Stomach smooth muscle (tissue), 2 donors: ENCODE results near the gene CD274.
"Not testable (repeated sequence)": the region's sequence is repeated elsewhere in the genome, so short reads cannot be mapped to it uniquely, and the experiment has no call there.

Experiments
- H3K27ac ChIP-seq: one replicate; pipeline ENCODE4 v1.7.0; 2013; ENCODE audit warnings: mild to moderate bottlenecking, low read length, inconsistent platforms
- H3K27me3 ChIP-seq, 2 donors: one replicate each; pipeline ENCODE4 v1.7.0; 2013; ENCODE audit warnings: low read length in 2 of 2; ENCODE audit not compliant: insufficient read depth in 2 of 2, control insufficient read depth in 1 of 2
- H3K36me3 ChIP-seq, 2 donors: one replicate each; pipeline ENCODE4 v1.7.0; 2013; ENCODE audit warnings: low read length in 2 of 2; ENCODE audit not compliant: control insufficient read depth in 2 of 2, insufficient read depth in 2 of 2
- H3K4me1 ChIP-seq: one replicate; pipeline ENCODE4 v1.7.0; 2013; ENCODE audit warnings: low read length; ENCODE audit not compliant: control insufficient read depth, insufficient read depth
- H3K4me3 ChIP-seq, 2 donors: one replicate each; pipeline ENCODE4 v1.7.0; 2013; ENCODE audit warnings: low read length in 2 of 2
- H3K9ac ChIP-seq, 2 donors: one replicate each; pipeline ENCODE4 v1.7.0; 2013; ENCODE audit warnings: low read length in 2 of 2, mild to moderate bottlenecking in 1 of 2
- H3K9me3 ChIP-seq, 2 donors: one replicate each; pipeline ENCODE4 v1.7.0; 2013; ENCODE audit warnings: low read length in 2 of 2; ENCODE audit not compliant: control insufficient read depth in 2 of 2
- donor health status: healthy.
- donor health status: Pancreatic carcinoma.

The CD274 gene

DNA sequence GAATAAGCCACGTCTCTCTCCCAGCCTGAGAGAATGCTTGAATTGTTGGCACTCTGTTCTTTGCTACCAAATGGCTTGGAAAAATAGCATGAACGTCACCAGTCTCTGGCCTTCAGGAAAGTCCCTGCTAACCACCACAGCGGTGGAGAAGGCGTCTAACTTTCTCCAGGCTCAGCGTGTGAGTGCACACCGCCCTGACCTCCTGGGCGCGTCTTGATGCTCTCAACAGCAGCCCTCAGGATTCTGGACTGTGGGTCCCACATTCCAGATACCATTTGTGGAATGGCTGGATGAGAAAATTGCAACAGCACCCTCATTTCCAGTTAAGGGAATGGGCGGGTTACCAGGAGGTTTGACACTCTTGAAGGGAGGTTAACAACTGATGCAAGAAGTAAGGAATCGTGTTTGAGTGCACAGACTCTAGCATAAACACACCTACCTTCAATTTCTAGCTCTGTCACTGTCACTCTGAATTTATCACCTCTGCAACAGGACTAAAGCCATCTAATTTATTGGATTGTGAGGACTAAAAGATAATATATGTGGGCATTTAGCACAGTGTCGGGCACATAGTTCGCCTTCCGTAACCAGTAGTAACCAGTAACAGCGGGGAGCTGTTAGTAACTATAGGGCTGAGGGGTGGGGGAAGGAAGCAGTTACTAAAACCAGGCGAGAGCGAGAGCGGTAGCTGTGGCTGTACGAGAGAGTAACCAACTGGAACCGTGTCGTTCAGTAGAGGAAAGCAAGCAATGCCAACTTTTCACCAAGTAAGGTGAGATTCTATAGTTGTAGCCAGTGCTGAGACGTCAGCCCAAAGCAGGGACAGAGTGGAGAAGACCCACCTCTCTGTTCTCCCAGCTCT is 11.8 kb upstream of the CD274 start:
- Histone ChIP-seq H3K36me3 (peaks cover 0 to 4% of the 10 kb centered on the region in 2 donors), H3K9ac (peak overlapping the region; percentile 84 to 86)

DNA sequence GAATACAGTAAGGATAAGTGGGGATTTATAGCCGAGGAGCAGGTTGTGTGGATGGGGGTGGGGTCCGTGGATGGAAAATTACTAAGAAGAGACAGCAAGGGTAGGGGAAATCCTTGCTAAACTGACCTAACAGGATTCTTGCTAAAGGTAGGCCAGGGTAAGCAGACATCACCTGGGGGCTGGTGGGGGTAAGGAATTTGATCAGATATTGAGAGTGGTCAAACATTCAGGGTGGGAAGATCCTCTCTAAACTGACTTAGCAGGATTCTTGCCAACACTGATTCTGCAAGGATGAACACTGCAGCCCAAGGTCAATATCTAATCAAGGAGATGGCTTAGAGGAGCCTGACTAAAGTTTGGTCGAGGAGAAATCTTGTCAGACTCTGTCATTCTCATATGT is 9.9 kb upstream of the CD274 start:
- no peak overlapping the region for H3K4me3 ChIP-seq
- no peak overlapping the region for H3K27ac ChIP-seq
- no peaks in the 10 kb centered on the region for H3K9me3 ChIP-seq
- H3K9ac ChIP-seq, result no peak overlapping the region
- no peaks in the 10 kb centered on the region for H3K27me3 ChIP-seq
- H3K4me1 ChIP-seq, result peaks cover 12% of the 10 kb centered on the region
- peaks cover 0 to 4% of the 10 kb centered on the region in 2 donors for H3K36me3 ChIP-seq

More for the DNA sequence above, 11.8 kb upstream of the CD274 start:
- Histone ChIP-seq H3K27me3 (no peaks in the 10 kb centered on the region), H3K27ac (peak overlapping the region; percentile 92), H3K9me3 (no peaks in the 10 kb centered on the region), H3K4me3 (peak overlapping the region; percentile 77 to 89), H3K4me1 (peaks cover 12% of the 10 kb centered on the region)

DNA sequence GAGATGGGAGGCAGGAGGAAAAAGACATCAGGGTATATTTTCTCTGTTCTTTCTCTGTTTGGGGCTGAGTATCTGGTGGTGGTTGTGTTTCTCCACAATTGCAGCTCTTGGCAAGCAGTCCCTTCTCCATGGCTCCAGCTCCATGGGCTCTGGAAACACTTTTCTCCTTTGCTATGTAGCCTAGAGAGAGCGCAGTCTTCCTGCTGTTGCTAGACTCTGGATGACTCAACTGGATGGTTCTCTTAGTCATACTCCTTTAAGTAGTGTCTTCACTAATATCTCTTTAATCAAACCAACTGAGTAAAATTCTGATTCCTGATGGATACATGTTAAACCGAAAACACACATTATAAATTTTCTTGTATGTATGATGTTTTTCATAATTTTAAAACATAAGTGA is 9.3 kb upstream of the CD274 start:
- no peaks in the 10 kb centered on the region for H3K36me3 ChIP-seq
- no peak overlapping the region for H3K9ac ChIP-seq
- no peak overlapping the region for H3K4me3 ChIP-seq
- no peaks in the 10 kb centered on the region for H3K27me3 ChIP-seq
- H3K4me1 ChIP-seq, result peaks cover 9% of the 10 kb centered on the region
- H3K27ac ChIP-seq, result no peak overlapping the region
- no peaks in the 10 kb centered on the region for H3K9me3 ChIP-seq

DNA sequence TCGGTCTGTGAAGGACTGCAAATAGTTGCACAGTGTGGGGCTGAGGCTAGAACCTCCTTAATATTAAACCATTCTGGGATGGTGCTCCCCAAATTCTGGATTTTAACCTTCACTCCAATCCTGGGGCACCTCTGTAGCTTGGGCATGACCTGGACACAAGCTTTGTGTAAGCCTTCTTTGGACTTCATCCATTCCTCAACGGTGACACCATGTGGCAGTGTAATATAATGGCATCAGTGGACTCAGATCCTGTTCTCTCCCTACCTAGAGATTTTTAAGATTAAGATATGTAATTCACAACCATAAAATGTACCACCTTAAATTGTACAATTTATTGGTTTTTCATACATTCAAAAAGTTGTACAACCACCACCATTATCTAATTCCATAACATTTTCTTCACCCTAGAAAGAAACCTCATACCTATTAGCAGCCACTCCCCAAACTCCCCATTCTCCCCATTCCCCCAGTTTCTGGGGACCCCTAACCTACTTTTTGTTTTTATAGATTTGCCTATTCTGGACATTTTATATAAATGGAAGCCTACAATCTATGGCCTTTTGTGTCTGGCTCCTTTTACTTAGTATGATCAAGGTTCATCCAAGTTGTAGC is 7.8 kb upstream of the CD274 start:
- Histone ChIP-seq H3K4me3 (no peak overlapping the region), H3K27ac (no peak overlapping the region), H3K36me3 (no peaks in the 10 kb centered on the region), H3K9me3 (no peaks in the 10 kb centered on the region), H3K4me1 (peaks cover 7% of the 10 kb centered on the region), H3K27me3 (no peaks in the 10 kb centered on the region), H3K9ac (no peak overlapping the region)

DNA sequence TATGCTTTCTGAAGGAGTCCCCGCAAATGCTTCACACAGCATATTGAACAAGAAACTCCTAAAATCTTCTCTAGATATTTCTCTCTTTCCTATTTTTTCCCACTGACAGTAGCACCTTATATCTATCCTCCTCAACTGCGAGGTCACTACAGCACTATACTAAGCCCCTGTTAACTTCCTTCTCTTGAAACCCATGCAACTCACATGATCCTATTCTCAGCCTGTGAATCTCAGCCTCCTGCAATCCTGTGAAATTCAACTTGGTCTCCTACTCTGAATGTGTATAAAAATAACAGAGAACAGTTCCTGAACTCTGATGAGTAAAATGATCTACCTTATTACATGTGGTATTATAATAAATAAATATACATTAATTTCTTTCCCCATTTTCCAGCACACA is 6.5 kb upstream of the CD274 start:
- no peak overlapping the region for H3K4me3 ChIP-seq
- no peaks in the 10 kb centered on the region for H3K36me3 ChIP-seq
- no peak overlapping the region for H3K9ac ChIP-seq
- no peak overlapping the region for H3K27ac ChIP-seq
- no peaks in the 10 kb centered on the region for H3K27me3 ChIP-seq
- H3K4me1 ChIP-seq, result no peaks in the 10 kb centered on the region
- no peaks in the 10 kb centered on the region for H3K9me3 ChIP-seq

DNA sequence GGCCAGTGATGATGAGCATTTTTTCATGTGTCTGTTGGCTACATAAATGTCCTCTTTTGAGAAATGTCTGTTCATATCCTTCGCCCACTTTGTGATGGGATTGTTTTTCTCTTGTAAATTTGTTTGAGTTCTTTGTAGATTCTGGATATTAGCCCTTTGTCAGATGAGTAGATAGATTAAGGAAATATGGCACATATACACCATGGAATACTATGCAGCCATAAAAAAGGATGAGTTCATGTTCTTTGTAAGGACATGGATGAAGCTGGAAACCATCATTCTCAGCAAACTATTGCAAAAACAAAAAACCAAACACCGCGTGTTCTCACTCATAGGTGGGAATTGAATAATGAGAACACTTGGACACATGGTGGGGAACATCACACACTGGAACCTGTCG is 5.2 kb upstream of the CD274 start:
- not testable (repeated sequence) for H3K27me3 ChIP-seq, H3K36me3 ChIP-seq, H3K4me1 ChIP-seq, H3K9me3 ChIP-seq, H3K27ac ChIP-seq, H3K4me3 ChIP-seq, H3K9ac ChIP-seq

DNA sequence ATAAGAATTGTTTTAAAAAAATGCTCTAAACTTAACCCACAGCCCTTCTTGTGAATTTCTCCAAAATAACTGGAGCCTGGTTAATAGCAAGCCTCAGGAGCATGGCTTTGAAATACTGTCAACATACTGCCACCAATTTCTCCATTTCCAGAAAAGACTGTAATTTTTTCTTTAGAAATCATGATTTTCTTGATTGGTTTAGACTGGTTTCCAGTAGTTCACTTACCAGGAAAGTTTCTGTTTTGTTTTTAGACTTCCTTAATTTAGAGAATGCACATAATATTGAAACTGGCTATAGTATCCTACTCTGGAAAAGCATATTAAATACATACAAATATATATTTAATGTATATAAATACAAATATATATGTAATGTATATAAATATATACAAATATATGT is 4.5 kb upstream of the CD274 start:
- H3K4me1 ChIP-seq, result peaks cover 4% of the 10 kb centered on the region
- no peaks in the 10 kb centered on the region for H3K36me3 ChIP-seq
- H3K9me3 ChIP-seq, result no peaks in the 10 kb centered on the region
- H3K27me3 ChIP-seq, result no peaks in the 10 kb centered on the region
- H3K27ac ChIP-seq, result no peak overlapping the region
- no peak overlapping the region for H3K4me3 ChIP-seq
- no peak overlapping the region for H3K9ac ChIP-seq

DNA sequence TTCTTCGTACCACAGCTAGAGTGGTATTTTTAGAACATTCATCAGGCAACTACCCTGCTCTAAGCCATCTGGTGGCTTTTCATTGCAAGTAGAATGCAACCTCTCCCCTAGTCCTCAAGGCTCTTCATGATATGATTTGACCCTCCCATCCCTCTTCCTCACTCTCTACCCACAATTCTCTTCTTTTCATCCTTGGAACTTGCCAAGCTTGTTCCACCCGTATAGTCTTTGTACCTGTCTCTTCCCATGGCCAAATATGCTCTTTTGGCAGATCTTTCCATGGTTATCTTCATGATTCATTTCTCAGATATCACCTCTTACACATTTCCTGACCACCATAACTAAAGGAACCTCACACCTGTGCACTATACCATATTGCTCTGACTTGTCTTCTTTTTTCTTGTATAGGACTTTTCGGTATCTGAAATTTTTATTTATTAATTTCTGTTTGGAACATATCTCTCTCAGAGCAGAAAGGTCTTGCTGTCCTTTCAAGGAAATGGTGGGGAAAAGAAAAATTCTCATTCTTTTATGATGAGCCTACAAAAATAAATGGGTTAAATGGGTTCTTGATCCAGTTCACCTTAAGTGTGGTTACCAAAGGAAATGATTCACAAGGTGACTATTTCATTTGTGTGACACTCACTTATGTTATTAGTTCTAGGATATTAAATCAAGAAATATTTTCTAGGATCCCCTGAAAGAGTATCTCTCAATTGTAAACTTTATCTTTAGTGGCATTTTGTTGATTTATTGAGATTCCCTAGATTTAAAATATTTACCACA is 3.7 kb upstream of the CD274 start:
- no peak overlapping the region for H3K9ac ChIP-seq
- H3K27ac ChIP-seq, result no peak overlapping the region
- no peaks in the 10 kb centered on the region for H3K36me3 ChIP-seq
- peaks cover 4% of the 10 kb centered on the region for H3K4me1 ChIP-seq
- no peak overlapping the region for H3K4me3 ChIP-seq
- no peaks in the 10 kb centered on the region for H3K9me3 ChIP-seq
- H3K27me3 ChIP-seq, result no peaks in the 10 kb centered on the region

DNA sequence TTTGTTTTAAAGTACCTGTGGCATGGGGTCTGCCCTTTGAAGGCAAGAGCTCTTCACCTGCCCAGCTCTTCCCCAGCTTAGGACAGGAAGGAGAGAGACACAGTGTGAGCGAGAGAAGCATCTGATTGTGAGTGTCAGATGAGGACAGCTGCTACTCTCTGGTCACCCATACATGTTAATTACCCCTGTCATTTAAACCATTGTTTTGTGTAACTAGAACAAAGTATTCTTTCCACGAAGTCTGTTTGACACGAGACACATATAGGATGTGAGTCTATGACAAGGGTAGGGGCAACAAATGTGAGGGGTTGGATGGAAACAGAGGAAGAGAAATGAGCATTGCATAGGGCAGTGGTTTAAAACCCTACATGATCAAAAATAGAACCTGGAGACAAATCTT is 3.0 kb upstream of the CD274 start:
- Histone ChIP-seq H3K36me3 (no peaks in the 10 kb centered on the region), H3K9ac (no peak overlapping the region), H3K4me3 (no peak overlapping the region), H3K27ac (no peak overlapping the region), H3K27me3 (no peaks in the 10 kb centered on the region), H3K9me3 (no peaks in the 10 kb centered on the region), H3K4me1 (peaks cover 4% of the 10 kb centered on the region)

DNA sequence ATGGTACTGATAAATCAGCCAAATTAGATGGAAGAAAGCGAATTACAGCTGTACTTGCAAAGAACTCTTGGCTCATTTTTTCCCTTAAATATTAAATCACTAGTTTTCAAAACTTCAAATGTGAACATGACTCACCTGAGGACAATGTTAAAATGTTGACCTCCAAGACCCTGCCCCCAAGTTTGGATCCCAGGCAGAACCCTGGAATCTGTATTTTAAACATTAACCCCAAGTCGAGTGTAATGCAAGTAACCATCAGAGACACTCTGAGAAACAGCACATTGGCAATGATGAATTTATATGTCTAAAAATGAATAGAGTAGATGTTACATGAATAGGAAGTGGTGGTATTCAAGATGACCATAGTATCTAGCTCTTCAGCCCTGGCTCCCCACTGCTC is 2.3 kb upstream of the CD274 start:
- peaks cover 4% of the 10 kb centered on the region for H3K4me1 ChIP-seq
- H3K36me3 ChIP-seq, result no peaks in the 10 kb centered on the region

More for the DNA sequence above, 2.3 kb upstream of the CD274 start:
- Histone ChIP-seq H3K9me3 (no peaks in the 10 kb centered on the region), H3K27me3 (no peaks in the 10 kb centered on the region), H3K27ac (no peak overlapping the region), H3K9ac (no peak overlapping the region), H3K4me3 (no peak overlapping the region)
